Inferior parietal cortex (tissue), 1 donor: Measurements from ENCODE around the gene DAGLB.
"Not testable (repeated sequence)": the region's sequence is repeated elsewhere in the genome, so short reads cannot be mapped to it uniquely, and the experiment has no call there.

Source experiments
- DNase-seq: peaks from one replicate; pipeline ENCODE4 v3.0.0-alpha.2; 2016; ENCODE audit errors: extremely low spot score

The DAGLB gene

DNA sequence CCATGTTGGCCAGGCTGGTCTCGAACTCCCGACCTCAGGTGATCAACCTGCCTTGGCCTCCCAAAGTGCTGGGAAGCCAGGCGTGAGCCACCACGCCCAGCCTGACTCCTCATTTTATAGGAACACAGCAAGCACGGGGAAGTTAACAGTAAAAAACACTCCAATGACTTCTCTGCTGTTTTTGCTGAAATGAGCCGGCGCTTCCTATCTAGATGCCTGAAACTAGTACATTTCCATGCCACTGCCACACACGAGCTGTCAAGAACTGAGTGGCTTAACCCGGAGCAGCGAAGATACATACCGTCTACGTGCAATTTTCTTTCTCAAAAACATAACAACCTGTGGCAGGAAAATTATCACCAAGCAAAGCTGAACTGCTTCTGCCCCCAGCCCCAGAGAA lies 16.8 kb downstream of the DAGLB start:
- no peak for DNase-seq

DNA sequence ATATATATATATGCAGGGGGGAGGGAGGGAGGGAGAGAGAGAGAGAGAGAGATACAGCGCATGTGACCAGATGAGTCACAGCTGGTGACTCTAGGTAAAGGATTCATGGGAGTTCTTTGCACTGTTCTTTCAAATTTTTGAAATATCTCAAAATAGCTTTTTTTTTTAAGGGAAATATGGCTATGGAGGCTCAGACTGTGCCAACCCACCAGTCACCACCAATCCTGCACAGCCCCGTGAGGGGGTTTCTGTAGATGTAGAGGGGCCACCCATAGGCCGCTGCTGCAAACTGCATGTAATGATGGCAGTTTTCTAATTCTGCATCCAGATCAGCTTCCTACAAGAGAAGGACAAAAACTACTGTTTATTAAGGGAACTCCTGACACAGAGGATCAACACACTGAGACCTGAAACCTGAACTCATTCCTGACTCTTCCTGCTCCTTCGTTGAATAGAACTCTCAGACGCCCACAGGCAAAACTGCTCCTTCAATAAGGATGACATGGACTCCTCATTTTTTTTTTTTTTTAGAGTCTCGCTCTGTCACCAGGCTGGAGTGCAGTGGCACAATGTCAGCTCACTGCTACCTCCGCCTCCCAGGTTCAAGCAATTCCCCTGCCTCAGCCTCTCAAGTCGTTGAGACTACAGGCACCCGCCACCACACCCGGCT lies 17.3 kb downstream of the DAGLB start:
- DNase-seq: peak; percentile 40

DNA sequence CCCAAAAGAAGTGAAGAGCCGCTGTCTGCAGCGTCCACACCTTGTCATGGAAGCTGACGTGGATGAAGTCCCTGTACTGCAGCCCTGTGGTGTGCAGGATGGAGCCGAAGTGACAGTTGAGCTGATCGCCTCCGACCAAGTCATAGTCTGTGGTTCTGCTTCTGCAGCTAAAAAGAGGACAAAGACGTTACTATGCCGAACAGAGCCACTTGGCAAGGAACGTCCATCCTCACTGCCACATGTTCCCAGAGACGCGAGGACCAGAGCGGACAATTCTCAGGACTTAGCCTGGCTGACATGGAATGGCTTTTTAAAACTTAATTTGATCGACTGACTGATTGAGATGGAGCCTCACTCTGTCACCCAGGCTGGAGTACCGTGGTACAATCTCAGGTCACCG lies 21.8 kb downstream of the DAGLB start:
- no peak for DNase-seq

DNA sequence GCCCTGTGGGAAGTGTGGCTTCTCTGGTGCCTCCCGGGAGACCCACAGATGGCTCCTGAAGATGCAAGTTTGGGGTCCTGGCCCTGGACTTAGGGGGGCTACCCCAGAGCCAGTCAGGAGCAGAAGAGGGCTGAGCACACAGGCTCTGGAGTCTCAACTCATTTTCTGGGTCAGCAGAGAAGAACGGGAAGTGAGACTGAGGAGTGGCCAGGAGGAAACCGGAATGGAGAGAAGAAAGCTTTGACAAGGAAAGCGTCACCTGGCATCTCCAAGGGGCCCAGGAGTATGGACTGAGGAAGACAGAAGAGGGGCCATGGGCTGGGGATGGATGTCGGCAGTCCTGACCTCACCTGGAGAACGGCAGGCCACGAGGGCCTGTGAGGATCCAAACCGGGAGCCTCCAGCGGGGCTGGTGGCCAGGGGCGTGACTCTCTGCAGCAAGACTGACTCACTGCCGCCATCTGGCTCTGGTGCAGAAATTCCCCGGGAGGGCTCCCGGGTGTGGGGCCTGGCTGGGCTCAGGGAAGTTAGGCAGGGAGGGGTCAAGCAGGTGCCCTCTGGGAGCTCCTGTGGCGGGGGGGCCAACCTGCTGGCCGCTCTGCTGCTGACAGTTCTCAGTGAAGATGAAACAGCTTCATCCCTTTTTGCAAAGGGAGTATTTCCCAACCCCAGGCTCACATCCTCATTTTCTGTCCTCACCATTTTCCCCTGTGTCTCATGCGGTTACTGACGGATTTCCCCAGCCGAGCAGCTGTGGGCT lies 23.6 kb downstream of the DAGLB start:
- DNase-seq: no peak

DNA sequence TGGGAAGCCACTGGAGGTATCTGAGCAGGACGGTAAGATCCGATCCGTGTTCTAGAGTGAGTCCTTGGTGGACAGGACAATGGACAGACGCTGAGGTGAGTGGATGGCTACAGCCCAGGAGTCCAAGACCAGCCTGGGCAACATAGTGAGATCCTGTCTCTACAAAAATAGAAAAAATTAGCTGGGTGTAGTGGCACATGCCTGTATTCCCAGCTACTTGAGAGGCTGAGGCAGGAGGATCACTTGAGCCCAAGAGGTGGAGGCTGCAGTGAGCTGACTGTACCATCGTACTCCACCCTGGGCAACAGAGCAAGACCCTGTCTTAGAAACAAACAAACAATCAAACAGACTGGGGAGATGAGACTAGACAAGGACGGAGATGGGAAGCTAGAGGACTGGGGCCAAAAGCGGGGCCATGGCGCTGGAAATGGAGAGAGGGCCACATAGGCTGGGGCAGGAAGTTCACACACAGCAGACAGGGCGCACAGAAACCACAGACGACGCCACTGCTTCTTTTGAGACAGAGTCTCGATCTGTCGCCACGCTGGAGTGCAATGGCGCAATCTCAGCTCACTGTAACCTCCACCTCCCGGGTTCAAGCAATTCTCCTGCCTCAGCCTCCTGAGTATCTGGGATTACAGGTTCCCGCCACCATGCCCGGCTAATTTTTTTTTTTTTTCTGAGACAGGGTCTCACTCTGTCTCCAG lies 24.7 kb downstream of the DAGLB start:
- no peak for DNase-seq

DNA sequence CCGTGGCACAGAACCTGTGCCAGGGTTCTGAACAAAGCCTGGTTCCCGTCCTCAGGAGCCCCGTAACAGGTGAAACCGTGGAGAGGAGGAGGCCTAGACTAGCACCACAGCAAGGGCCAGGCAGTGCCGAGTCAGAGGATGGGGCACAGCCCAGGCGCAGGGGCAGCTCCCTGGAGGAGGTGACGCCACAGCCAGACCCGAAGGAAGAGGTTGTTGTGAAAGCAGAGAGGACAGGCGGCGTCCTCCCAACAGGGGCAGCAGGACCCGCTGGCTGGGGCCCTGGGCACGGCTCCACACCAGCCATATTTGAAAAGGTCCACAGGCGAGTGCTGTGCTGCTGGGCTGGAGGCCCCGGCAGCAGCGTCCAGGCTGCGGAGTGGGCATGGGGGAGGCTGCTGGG lies 25.7 kb downstream of the DAGLB start:
- no peak for DNase-seq

DNA sequence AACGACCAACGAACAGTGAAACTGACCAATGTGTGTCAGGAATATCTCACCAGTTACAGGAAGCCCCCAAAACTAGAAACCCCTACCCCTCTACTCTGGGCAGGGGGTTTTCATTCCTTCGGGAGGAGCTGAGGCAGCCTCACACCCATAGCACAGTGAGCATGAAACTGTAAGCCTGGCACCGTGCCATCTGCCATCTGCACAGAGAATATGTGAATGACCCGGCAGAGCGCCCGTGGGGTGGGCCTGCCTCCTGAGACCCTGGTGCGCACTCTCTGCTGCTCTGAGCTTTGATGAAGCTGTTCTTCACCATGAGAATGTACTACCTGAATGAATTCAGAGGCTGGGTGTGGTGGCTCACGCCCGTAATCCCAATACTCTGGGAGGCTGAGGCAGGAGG lies 27.1 kb downstream of the DAGLB start:
- DNase-seq: no peak

DNA sequence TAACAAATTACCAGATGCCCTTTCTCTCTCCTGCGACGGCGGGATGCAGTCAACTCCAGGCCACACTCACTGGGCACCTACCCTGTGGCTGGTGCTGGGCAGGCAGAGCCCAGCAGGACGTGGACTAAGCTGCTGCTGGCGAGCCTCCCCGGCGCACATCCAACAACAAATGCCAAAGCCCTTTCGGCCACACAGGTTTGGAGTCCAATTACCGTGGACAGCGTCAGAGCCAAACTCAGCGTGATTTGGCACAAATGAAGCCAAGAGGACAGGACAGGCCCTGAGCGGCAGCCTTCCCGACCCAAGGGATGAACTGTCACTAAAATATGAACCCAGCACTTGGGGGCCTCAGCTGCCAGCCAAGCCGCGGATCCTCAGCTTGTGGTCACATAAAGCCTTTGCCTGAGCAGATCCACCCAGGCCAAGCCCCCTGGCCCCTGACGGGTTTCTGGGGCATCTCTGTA lies 28.4 kb downstream of the DAGLB start:
- no peak for DNase-seq

DNA sequence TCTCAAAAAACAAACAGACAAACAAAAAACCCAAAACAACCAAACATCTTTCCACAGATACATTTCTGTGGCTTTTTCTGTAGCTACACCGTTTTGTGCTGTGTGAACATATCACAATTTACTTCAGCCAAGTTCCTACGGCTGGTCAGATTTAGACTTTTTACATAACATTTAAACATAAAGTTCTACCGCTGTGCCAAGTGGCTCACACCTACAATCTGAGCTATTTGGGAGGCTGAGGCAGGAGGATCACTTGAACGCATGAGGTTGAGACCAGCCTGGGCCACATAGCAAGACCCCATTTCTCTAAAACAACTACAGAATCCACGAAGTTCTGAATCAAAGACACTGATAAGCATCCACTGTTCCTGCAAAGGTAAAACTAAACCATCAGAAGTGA lies 30.3 kb downstream of the DAGLB start:
- DNase-seq: no peak

DNA sequence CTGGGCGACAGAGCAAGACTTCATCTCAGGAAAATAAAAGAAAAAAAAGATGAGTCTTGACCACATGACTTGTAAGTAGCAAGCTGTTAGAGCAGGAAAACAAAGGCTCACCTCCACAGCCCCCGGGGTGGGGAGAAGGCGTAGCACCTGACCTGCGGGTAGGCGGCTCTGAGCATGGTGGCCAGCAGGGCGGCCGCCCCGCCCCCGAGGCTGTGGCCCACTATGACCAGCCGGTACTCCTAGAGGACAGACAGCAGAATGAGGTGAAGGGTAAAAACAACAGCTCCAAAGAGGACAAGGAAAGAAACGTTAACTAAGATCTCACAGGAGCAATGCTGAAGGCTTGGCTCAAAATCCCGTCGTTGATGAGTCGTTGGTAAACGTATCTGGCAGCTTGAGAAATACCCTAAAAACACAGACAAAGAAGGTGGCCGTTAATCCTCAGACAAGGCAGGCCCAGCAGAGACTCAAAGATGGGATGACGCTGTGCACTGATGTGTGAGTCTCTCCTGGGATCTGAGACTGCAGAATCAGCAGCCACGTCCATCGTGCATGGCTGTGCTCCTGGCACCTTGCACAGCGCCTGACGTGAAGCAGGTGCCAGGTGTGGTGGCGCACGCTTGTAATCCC lies 31.1 kb downstream of the DAGLB start:
- DNase-seq: no peak

DNA sequence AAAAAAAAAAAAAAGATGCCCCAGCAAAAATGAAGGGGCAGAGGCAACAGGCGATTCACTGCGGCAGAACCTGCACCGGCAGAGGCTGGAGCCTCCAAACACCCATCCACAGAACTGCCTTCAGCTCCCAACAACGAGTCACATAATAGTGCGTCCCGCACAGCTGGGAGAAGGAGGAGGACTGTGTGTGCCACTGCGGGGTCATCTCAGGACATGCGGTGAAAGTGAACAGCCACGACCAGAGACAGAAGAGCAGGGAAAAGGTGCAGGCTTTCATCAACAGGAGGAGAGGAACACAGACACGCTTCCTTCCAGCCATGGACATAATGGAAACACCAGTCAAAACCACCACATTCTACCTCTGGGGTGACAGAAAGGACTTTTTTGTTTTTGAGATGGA lies 34.1 kb downstream of the DAGLB start:
- DNase-seq: no peak

DNA sequence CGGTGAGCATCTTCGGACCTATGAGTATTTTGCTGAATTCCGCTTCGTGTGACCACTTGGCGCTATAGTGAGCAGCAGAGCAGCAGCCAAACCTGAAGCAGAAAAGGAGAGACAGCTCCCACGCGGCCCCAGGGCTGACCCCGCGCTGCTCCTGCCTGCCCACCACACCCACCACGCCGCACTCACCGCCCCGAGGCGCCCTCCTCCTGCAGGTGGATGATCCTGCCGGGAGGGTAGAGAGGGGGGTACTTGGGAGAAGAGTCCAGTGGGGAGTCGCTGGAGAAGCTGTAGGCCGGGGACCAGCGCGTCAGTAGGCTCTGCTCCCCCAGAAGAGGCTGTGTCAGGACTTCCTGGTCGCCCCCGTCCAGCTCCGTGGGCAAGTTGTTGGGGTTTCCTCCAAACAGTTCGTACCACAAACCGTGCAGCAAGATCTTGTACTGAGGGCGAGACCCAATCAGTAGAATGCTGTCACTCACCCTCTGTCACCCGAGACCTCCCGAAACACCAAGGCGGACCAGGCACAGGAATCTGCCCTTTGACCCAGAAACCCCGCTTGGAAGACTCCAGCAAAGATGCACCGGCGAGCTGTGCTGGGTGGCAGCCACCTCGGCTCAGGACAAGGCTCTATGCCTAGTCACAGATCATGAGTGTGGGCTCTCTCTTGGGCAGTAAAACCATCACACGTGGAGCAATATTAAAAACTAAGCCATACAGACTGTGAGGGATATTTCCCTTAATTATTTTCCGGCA lies 37.6 kb downstream of the DAGLB start:
- DNase-seq: no peak

DNA sequence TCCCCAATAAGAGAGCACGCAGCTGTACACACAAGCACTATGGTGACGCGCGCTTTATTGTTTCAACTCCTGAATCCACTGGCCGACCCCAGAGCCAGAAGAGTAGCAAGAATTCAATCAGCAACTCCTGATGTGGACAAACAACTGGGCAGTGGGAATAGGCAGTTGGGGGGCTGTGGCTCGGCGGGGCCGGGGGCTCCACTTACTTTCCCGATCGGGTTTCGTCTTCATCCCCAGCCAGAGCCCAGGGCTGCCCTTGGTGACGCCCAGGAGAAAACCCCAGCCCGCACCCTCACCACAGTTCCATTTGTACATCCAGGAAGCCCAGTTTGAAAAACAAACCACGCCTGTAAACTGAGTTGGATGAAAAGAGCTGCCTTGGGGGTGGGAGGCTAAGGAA lies 38.7 kb downstream of the DAGLB start:
- DNase-seq: no peak

DNA sequence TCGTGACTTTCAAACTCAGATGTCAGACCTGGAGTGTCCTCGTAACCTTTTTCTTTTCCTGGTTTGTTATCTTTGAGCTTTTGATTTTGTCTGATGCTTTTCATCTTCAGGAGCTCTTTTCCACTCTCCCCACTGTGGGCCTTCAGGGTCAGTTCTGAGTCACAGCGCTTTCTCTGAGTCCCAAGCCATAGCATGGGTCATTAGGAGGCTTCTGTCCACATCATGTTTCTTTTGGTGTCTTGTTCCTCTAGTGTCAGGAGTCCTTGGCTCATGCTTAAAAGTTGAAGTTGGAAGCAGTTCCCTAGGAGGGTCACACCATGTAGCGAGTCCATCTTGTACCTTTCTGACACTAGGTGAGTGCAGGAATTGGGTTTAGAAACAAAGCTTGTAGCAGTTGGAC lies 40.3 kb downstream of the DAGLB start:
- no peak for DNase-seq

DNA sequence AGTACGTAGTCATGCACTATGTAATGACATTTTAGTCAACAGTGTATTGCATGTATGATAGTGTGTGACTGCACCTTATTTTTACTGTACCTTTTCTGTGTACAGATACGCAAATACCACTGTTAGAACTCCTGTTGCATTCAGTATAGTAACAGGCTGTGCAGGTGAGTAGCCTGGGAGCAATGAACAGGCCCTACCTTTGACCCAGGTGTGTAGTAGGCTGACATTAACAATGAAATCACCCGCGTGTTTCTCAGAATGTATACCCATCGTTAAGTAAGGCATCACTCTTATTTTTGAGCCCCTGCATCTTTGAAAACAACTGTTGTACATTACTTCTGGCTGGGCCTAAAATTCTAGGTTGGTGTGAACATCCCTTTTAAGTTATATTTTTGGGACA lies 41.6 kb downstream of the DAGLB start:
- no peak for DNase-seq

DNA sequence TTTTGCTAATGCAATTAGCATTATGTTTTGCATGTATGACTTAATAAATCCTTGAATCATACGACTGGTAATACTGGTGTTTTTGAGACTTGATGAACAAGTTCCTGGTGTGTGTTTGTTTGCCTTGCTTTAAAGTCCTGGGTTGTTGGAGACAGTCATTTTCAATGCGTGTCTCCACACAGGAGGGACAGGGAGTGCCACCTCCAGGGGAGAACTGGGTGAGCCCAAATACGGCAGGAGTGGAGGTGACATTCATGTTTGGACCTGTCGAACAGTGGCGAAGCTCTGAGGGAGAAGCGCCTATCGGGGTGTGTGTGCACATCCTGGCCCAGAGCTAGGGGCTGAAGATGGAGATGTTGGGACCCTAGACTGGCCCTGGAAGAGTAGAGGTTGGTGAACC lies 43.8 kb downstream of the DAGLB start:
- DNase-seq: no peak

DNA sequence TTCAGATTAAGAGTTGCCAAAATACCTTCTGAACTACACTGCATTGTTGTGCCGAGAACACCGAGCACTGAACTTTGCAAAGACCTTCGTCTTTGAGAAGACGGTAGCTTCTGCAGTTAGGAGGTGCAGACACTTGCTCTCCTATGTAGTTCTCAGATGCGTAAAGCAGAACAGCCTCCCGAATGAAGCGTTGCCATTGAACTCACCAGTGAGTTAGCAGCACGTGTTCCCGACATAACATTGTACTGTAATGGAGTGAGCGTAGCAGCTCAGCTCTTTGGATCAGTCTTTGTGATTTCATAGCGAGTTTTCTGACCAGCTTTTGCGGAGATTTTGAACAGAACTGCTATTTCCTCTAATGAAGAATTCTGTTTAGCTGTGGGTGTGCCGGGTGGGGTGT lies 45.0 kb downstream of the DAGLB start:
- DNase-seq: no peak

DNA sequence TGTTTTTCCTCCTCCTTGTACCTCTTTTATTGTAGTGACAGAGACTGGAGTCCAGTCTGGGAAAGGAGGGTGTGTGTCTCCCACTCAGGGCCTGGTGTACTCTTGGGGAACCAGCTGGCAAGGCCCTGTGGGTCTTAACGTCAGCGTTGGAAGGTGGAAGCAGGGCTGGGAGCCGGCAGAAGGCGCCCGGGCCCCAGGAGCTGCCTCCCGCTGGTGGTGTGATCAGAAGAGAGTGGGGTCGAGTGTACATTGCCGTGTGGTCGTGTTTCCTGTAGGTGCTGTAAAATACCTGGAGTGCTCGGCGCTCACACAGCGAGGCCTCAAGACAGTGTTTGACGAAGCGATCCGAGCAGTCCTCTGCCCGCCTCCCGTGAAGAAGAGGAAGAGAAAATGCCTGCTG lies 45.7 kb downstream of the DAGLB start:
- no peak for DNase-seq

DNA sequence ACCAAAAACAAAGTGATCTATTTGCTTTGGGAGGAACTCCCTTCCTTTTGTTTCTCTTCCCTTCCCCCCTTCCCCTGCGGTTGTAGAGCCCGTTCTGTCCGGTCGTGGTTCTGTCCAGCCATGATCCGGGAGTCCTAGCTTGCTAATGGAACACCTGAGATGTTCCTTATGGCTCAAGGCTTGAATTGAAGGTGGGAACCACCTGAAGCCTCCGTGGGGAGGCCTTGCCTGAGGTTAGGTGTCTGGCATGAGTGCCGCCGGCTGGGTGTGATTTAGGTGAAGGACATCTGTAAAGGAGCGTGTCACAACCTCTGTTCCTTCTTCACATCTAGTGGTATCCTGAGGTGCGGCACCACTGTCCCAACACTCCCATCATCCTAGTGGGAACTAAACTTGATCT lies 46.2 kb downstream of the DAGLB start:
- no peak for DNase-seq

DNA sequence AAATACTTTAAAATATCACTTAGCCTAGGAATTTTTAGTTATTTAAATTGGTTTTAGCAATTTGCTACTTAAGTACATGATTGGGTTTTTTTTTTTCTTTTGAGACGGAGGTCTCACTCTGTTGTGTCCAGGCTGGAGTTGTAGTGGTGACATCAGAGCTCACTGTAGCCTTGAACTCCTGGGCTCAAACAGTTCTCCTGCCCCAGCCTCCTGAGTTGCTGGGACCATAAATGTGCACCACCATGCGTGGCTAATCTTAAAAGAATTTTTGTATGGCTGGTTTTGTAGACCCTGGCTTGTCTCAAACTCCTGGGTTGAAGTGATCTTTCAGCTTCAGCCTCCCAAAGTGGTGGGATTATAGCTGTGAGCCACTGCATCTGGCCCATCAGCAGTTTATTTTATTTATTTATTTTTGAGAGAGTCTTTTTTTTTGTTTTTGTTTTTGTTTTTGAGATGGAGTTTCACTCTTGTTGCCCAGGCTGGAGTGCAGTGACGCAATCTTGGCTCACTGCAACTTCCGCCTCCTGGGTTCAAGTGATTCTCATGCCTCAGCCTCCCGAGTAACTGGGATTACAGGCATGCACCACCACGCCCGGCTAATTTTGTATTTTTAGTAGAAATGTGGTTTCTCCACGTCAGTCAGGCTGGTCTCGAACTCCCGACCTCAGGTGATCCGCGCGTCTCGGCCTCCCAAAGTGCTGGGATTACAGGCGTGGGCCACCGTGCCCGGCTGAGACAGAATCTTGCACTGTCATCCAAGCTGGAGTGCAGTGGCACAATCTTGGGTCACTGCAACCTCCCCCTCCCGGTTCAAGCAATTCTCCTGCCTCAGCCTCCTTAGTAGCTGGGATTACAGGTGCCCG lies 47.3 kb downstream of the DAGLB start:
- DNase-seq: not testable (repeated sequence)

DNA sequence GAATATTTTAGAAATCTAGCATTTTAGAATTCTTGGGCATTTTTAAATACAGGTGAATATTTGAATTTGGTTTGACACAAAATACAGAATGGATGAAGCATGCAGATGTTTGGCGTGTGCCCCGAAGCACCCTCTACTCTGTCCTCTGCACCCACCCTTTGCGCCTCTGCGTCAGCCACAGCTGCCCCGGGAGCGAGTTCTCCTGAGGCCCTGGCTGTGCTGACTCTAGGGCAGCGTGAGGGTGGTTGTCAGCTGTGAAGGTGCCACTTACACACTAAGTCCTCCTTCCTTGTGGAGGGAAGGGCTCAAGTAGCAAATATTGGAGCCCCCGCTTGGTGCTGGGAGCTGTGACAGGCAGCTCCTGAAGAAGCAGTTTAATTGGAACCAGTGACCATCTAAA lies 48.4 kb downstream of the DAGLB start:
- DNase-seq: no peak
